Measurements from ENCODE around the gene CLIC1. TPM values are rescaled to one million over a fixed set of nuclear protein-coding genes. Genes with fewer than 3 reads are reported as not detected.

Gene CLIC1
- total RNA-seq, 1 donor from 2014 or later, result 234 TPM

DNA sequence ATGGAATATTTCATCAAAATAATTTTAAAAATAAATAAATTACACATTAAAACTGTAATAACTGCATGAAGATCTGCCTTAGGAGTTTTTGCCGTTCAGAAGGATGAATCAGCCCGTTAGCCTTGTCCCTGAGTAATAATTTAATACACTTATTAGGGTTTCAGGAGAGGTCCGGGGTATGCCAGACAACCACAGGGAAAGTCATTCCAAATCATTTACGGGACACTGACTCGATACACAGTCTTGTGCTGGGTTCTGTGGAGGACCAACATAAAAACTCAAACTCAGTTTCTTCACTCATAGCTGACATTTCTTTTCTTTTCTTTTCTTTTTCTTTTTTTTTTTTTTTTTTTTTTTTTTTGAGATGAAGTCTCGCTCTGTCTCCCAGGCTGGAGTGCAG lies 30.4 kb downstream of the CLIC1 start:
- Histone ChIP-seq H3K9me3 (ENCODE audit: low read depth) (no peaks in the 10 kb centered on the region), H3K4me1 (no peaks in the 10 kb centered on the region), H3K4me2 (no peak overlapping the region), H2AFZ (replicated peaks) (no peak overlapping the region), H4K20me1 (ENCODE audit: low read depth) (no peaks in the 10 kb centered on the region), H3K9ac (no peak overlapping the region), H3K27ac (no peak overlapping the region), H3K79me2 (ENCODE audit: low read depth) (peaks cover 18% of the 10 kb centered on the region), H3F3A (ENCODE audit: low read depth) (no peaks in the 10 kb centered on the region), H3K27me3 (no peaks in the 10 kb centered on the region), H3K36me3 (no peaks in the 10 kb centered on the region), H3K4me3 (no peak overlapping the region)
- TF ChIP-seq EZH2phosphoT487 (IDR thresholded peaks at IDR 0.05) (no peak), EZH2 (IDR thresholded peaks at IDR 0.05) (no peak)
- TF ChIP-seq, protein P1, sequence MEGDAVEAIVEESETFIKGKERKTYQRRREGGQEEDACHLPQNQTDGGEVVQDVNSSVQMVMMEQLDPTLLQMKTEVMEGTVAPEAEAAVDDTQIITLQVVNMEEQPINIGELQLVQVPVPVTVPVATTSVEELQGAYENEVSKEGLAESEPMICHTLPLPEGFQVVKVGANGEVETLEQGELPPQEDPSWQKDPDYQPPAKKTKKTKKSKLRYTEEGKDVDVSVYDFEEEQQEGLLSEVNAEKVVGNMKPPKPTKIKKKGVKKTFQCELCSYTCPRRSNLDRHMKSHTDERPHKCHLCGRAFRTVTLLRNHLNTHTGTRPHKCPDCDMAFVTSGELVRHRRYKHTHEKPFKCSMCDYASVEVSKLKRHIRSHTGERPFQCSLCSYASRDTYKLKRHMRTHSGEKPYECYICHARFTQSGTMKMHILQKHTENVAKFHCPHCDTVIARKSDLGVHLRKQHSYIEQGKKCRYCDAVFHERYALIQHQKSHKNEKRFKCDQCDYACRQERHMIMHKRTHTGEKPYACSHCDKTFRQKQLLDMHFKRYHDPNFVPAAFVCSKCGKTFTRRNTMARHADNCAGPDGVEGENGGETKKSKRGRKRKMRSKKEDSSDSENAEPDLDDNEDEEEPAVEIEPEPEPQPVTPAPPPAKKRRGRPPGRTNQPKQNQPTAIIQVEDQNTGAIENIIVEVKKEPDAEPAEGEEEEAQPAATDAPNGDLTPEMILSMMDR (IDR thresholded peaks at IDR 0.05), result no peak
- DNase-seq (ENCODE audit: low spot score), result no peak
- H3K36me3 Mint-ChIP-seq, result no peaks in the 10 kb centered on the region
- H3K4me3 Mint-ChIP-seq, result no peak overlapping the region
- peaks cover 22% of the 10 kb centered on the region for H3K4me1 Mint-ChIP-seq
- H3K27me3 Mint-ChIP-seq (ENCODE audit: insufficient read depth, low read depth), result peaks cover 8% of the 10 kb centered on the region
- H3K27ac Mint-ChIP-seq, result no peak overlapping the region
- no peaks in the 10 kb centered on the region for H3K9me3 Mint-ChIP-seq

DNA sequence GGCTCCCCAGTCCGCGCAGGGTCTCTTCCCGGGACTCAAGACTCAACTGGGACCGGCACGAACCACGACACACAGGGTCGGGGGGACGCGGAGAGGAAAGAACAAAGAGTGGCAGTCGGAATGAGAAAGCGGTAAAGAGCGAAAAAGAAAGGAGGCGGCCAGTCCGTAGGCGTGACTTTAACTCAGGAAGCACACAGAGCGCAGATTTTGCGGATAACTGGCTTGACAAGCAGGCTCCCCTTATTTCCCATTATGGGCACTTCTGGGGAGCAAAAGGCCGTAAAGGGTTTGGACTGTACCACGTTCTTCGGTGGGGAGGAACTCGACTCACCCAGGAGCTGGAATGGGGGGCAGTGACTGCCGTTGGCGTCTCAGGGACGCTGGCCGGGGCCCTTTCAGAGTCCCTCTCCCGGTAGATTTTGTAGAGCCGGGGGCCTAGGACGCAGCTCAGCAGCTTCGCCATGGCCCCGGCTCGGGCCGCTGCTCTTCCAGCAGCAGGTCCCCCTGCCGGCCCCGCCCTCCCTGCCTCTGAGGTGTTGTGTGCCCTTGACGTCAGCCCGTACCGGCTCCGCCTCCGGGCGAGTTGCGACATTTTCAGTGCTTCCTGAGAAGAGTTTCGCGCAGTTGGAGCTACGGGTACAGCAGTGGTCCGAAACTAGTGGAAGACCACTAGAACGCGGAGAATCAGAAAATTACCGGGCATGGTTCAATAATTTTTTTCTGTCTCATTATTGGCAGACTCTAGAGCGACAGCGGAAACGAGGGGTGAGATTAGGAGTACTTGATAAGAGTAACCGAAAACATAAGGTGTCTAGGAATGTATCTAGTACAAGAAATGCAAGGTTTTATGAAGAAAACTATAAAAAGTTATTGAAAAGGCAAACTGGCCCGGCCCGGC lies 33.3 kb downstream of the CLIC1 start, which contains the start of gene ABHD16A:
ABHD16A (minus strand) TSS at position 506 of the 898 bp plus-strand sequence; CDS start at position 463, 43 bp downstream.
- Histone ChIP-seq H3K4me3 (peak within 1 kb of the TSS; percentile 83), H3K27me3 (no peaks in the 10 kb centered on the region), H3K9me3 (ENCODE audit: low read depth) (no peaks in the 10 kb centered on the region), H4K20me1 (ENCODE audit: low read depth) (no peaks in the 10 kb centered on the region), H3K4me1 (no peaks in the 10 kb centered on the region), H3K27ac (peak within 1 kb of the TSS; percentile 68), H2AFZ (replicated peaks) (peak within 1 kb of the TSS; percentile 80), H3K36me3 (no peaks in the 10 kb centered on the region), H3F3A (ENCODE audit: low read depth) (no peaks in the 10 kb centered on the region), H3K79me2 (ENCODE audit: low read depth) (peaks cover 32% of the 10 kb centered on the region), H3K9ac (peak within 1 kb of the TSS; percentile 62), H3K4me2 (peak within 1 kb of the TSS; percentile 87)
- DNase-seq (ENCODE audit: low spot score), result peak; percentile 97
- peaks cover 4% of the 10 kb centered on the region for H3K27me3 Mint-ChIP-seq (ENCODE audit: insufficient read depth, low read depth)
- H3K4me3 Mint-ChIP-seq, result peak within 1 kb of the TSS; percentile 99
- peaks cover 19% of the 10 kb centered on the region for H3K4me1 Mint-ChIP-seq
- H3K36me3 Mint-ChIP-seq, result peaks cover 2% of the 10 kb centered on the region
- H3K9me3 Mint-ChIP-seq, result no peaks in the 10 kb centered on the region
- H3K27ac Mint-ChIP-seq, result peak within 1 kb of the TSS; percentile 98
- TF ChIP-seq EZH2 (IDR thresholded peaks at IDR 0.05) (no peak), EZH2phosphoT487 (IDR thresholded peaks at IDR 0.05) (no peak)
- TF ChIP-seq, protein P1 (IDR thresholded peaks at IDR 0.05), result no peak

DNA sequence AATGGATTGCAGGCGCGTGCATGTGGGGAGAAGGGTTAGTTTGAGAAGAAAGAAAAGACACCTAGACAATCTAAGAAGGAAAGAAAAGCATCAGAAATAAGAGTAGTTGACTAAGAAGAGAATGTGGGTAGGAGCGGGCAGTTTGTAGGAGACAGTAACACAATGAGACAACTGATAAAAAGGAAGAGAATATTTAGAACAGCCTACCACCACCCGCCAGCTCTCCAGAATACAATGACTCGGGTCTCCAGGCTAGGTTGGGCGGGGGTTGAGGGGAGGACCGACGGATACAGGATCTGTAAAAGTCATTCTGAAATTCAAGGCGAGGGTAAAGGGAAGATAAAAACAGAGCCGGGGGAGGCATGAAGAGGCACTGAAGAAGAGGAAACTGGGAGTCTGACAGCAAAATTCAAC lies 33.9 kb downstream of the CLIC1 start:
- peaks cover 4% of the 10 kb centered on the region for H3K27me3 Mint-ChIP-seq (ENCODE audit: insufficient read depth, low read depth)
- TF ChIP-seq, protein P1 (IDR thresholded peaks at IDR 0.05), result no peak
- TF ChIP-seq EZH2 (IDR thresholded peaks at IDR 0.05) (no peak), EZH2phosphoT487 (IDR thresholded peaks at IDR 0.05) (no peak)
- no peak for DNase-seq (ENCODE audit: low spot score)
- Histone ChIP-seq H3K4me1 (no peaks in the 10 kb centered on the region), H3K27me3 (no peaks in the 10 kb centered on the region), H3K79me2 (ENCODE audit: low read depth) (peaks cover 32% of the 10 kb centered on the region), H2AFZ (replicated peaks) (peak overlapping the region; percentile 80), H4K20me1 (ENCODE audit: low read depth) (no peaks in the 10 kb centered on the region), H3K4me3 (peak overlapping the region; percentile 83), H3K36me3 (no peaks in the 10 kb centered on the region), H3K27ac (no peak overlapping the region), H3F3A (ENCODE audit: low read depth) (no peaks in the 10 kb centered on the region), H3K9me3 (ENCODE audit: low read depth) (no peaks in the 10 kb centered on the region), H3K9ac (peak overlapping the region; percentile 62), H3K4me2 (peak overlapping the region; percentile 87)
- H3K9me3 Mint-ChIP-seq, result no peaks in the 10 kb centered on the region
- H3K27ac Mint-ChIP-seq, result peak overlapping the region; percentile 98
- peaks cover 19% of the 10 kb centered on the region for H3K4me1 Mint-ChIP-seq
- H3K4me3 Mint-ChIP-seq, result peak overlapping the region; percentile 99
- peaks cover 6% of the 10 kb centered on the region for H3K36me3 Mint-ChIP-seq

All from neural progenitor cell (in vitro differentiated cells).